Measurements from ENCODE around the gene FYB1. TPM values are rescaled to one million over a fixed set of nuclear protein-coding genes. Genes with fewer than 3 reads are reported as not detected.

The FYB1 gene
- total RNA-seq, 1 experiment from 2014 or later = not detected

GRCh38 chr5:39220280-39221030 lies 1.1 kb upstream of the FYB1 start:
- no peak overlapping the region for H3K18ac ChIP-seq (ENCODE audit: insufficient read length, low read depth, low read length)
- H2AK5ac ChIP-seq (ENCODE audit: insufficient read length, low read length) = no peak overlapping the region
- H2BK15ac ChIP-seq (ENCODE audit: low read depth, low read length) = no peak overlapping the region
- no CpG with 5 or more reads among the region's 4 CpGs for WGBS (ENCODE audit: extremely low coverage, insufficient read length, low lambda C conversion rate)
- H2BK20ac ChIP-seq (ENCODE audit: low read depth, low read length, poor library complexity, severe bottlenecking) = no peak overlapping the region
- no peak for TF ChIP-seq CTCF (conservative IDR thresholded peaks at IDR 0.05)
- no peak overlapping the region for H3K14ac ChIP-seq (ENCODE audit: insufficient read depth, low read length)
- no peak overlapping the region for H4K5ac ChIP-seq (ENCODE audit: insufficient read length, low read depth, low read length)
- H3K9me3 Mint-ChIP-seq = no peaks in the 10 kb centered on the region
- H3K56ac ChIP-seq (ENCODE audit: insufficient read length, low read depth, low read length) = no peak overlapping the region
- no peak overlapping the region for H2BK120ac ChIP-seq (ENCODE audit: low read depth, low read length, poor library complexity, severe bottlenecking)
- H3K23me2 ChIP-seq (ENCODE audit: insufficient read length, low read depth, low read length, poor library complexity, severe bottlenecking) = no peaks in the 10 kb centered on the region
- H3K79me1 ChIP-seq (ENCODE audit: insufficient read depth, low read depth, low read length, poor library complexity, severe bottlenecking) = no peaks in the 10 kb centered on the region
- H3K9ac ChIP-seq (ENCODE audit: extremely low read depth, insufficient read length, low read length) = no peak overlapping the region
- H4K20me1 ChIP-seq (ENCODE audit: control insufficient read depth, insufficient read depth, insufficient read length) = no peaks in the 10 kb centered on the region
- no peak overlapping the region for H2AFZ ChIP-seq (ENCODE audit: low read length)
- H3K4me1 Mint-ChIP-seq = peaks cover 9 to 11% of the 10 kb centered on the region in 2 experiments
- H3T11ph ChIP-seq (ENCODE audit: low read length) = no peak overlapping the region
- H3K27ac ChIP-seq (ENCODE audit: insufficient read length, low read depth, low read length) = no peak overlapping the region
- H3K23ac ChIP-seq (ENCODE audit: insufficient read length, low read depth, low read length) = no peak overlapping the region
- no peak overlapping the region for H3K4me3 Mint-ChIP-seq
- no peaks in the 10 kb centered on the region for H3K4me1 ChIP-seq (ENCODE audit: insufficient read depth, low read length)
- no peaks in the 10 kb centered on the region for H3K27me3 Mint-ChIP-seq (ENCODE audit: low read depth)
- no peak overlapping the region for H4K8ac ChIP-seq (replicated peaks; ENCODE audit: insufficient read length, low read depth, low read length)
- H2BK5ac ChIP-seq (ENCODE audit: insufficient read length, low read length) = no peak overlapping the region
- H3K27me3 ChIP-seq (ENCODE audit: insufficient read depth, low read length) = no peaks in the 10 kb centered on the region
- H4K91ac ChIP-seq (ENCODE audit: insufficient read length, low read depth, low read length) = no peak overlapping the region
- no peak overlapping the region for H3K4me2 ChIP-seq (ENCODE audit: insufficient read depth, insufficient read length, low read length)
- H3K9me3 ChIP-seq (ENCODE audit: control insufficient read depth, low read depth, low read length) = no peaks in the 10 kb centered on the region
- no peak overlapping the region for H2BK12ac ChIP-seq (ENCODE audit: insufficient read length, low read depth, low read length)
- no peak overlapping the region for H3K4ac ChIP-seq (ENCODE audit: low read depth, low read length)
- H3K27ac Mint-ChIP-seq = no peak overlapping the region; a peak in 1 of 7 replicates
- H3K36me3 Mint-ChIP-seq (ENCODE audit: insufficient read depth in 1 of 3, low read depth in 3 of 3) = no peaks in the 10 kb centered on the region
- no peaks in the 10 kb centered on the region for H3K79me2 ChIP-seq (ENCODE audit: insufficient read depth, low read length)
- DNase-seq = no peak

All from H9 (cell line).